Mammary microvascular endothelial cell (primary cell): ENCODE data around the gene TOP3B. TPM values are rescaled to one million over a fixed set of nuclear protein-coding genes. Genes with fewer than 3 reads are reported as not detected.

ENCODE experiments used
- total RNA-seq: library from RNA; depleted of rRNA; stranded (reverse); fragments of >200 nt; gene quantifications from 2 replicates; pipeline ENCODE4 v1.2.3, GENCODE V29; 2015

The TOP3B gene
- total RNA-seq, result 31.0 and 33.9 TPM in 2 replicates

GRCh38 chr22:21982338-21982965 lies at the start of gene TOP3B:
Gene TOP3B, minus strand, starts transcription at chr22:21982787. Its CDS starts 7,078 bp downstream, at chr22:21975709.

GRCh38 chr22:21952586-21953571 lies 29.7 kb downstream of the TOP3B start, which contains the start of gene PPM1F:
Gene PPM1F, minus strand, starts transcription at chr22:21952848. Its CDS starts 6,800 bp downstream, at chr22:21946048.

Other genes starting within 250 kb of the TOP3B start
- 2.4 and 7.9 TPM in 2 replicates for gene YPEL1, start 247.0 kb downstream of the TOP3B start, total RNA-seq
- gene MAPK1, start 115.1 kb downstream of the TOP3B start, total RNA-seq, result 40.5 and 45.5 TPM in 2 replicates
- gene PPM1F, start 29.9 kb downstream of the TOP3B start, total RNA-seq, result 180 and 187 TPM in 2 replicates